HG02884 (cell line): ENCODE results near the gene PM20D1.
"Not testable (repeated sequence)": the region's sequence is repeated elsewhere in the genome, so short reads cannot be mapped to it uniquely, and the experiment has no call there.

ENCODE experiments used
- ATAC-seq: cut with Tn5 transposase; IDR thresholded peaks from one replicate; pipeline ENCODE4 v1.9.1; 2021; ENCODE audit warnings: mild to moderate bottlenecking, moderate library complexity; ENCODE audit not compliant: unreplicated experiment

PM20D1 gene

DNA sequence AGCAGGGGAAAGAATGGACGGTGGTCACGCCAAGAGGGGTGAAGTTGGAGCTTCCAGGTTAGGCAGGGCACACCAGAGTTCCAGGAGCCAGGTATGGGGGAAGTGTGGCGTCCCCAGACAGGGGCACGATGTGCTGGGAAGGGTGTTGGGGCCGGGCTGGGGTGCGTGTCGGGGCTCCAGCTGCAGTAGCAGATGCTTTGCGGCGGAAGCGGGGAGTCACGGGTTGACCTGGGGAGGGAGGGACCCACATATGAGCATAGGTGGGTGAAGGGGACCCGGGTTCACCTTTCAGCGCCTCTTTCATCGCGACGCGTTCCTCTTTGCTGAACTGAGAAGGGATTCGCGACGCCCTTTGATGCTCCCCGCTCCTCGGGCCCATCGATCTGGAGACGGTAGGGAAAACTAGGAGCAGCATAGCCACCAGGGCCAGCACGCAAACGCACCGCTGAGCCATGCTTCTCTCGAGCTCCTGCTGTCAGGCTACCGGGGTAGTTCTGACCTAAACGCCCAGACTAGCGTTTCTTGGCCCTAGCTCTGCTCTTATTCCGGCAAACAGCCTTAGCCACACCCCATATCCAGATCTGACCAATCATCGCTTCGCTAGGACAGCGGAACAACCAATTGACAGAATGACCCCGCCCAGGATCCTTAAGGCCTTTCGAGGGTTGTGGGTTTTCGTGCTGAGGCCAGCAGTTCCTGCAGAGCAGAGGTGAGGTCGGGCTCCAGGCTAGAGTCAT lies at the start of gene PM20D1:
Gene PM20D1, minus strand, starts transcription at position 514 of the 737 bp plus-strand sequence. Its CDS starts 60 bp downstream, at position 454.
- ATAC-seq = no peak

DNA sequence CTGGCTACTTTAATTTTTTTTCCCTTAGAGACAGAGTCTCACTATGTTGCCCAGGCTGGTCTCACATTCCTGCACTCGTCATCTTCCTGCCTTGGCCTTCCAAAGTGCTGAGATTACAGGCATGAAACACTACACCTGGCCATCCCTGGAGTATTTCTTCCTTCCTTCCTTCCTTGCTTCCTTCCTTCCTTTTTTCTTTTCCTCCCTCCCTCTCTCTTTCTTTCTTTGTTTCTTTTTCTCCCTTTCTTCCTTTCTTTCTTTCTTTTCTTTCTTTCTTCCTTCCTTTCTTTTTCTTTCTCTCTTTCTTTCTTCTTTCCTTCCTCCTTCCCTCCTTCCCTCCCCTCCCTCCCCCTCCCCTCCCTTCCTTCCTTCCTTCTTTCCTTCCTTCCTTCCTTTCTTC lies 46.4 kb upstream of the PM20D1 start:
- ATAC-seq = no peak

- ATAC-seq = not testable (repeated sequence)
These were observed 44.2 kb upstream of the PM20D1 start for GRCh38 chr1:205894119-205894518.

GRCh38 chr1:205892175-205892574 lies 42.2 kb upstream of the PM20D1 start:
- not testable (repeated sequence) for ATAC-seq

DNA sequence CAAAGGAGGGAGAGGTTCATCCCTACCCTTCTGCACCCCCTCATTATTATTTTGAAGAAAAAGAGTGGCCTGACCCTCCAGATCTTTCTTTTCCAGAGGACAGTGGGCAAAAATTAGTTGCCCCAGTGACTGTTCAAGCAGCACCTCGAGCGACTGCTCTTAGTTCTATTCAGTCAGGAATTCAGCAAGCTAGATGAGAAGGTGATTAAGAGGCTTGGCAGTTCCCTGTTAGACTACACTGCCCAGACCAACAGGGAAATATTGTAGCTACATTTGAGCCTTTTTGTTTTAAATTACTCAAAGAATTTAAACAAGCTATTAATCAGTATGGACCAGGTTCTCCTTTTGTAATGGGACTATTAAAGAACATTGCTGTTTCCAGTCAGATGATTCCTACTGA lies 41.5 kb upstream of the PM20D1 start:
- ATAC-seq = not testable (repeated sequence)

DNA sequence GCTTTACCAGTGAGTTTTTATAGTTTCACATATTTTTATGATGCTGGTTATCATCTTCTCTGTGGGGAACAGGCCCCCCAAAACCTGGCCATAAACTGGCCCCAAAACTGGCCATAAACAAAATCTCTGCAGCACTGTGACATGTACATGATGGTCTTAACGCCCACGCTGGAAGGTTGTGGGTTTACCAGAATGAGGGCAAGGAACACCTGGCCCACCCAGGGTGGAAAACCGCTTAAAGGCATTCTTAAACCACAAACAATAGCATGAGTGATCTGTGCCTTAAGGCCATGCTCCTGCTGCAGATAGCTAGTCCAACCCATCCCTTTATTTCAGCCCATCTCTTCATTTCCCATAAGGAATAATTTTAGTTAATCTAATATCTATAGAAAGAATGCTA lies 40.7 kb upstream of the PM20D1 start:
- not testable (repeated sequence) for ATAC-seq

GRCh38 chr1:205889706-205890105 lies 39.8 kb upstream of the PM20D1 start:
- not testable (repeated sequence) for ATAC-seq

DNA sequence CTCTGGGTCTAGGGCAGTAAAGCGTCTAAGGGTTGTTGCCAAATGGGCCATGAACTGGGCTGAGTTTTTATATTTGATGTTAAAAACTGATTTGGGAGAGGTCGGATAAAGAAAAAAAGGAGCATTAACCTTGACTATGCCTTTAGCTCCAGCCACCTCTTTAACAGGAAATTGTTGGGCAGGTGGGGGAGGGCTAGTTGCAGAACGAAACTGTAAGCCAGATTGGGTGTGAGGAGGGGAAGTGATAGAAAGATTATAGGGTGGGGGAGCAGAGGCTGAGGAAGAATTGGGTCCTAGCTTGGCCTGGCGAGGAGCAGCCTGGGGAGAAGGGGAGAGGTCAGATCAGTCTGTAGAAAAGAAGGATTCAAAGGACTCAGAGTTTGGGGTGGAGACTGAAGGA lies 39.1 kb upstream of the PM20D1 start:
- not testable (repeated sequence) for ATAC-seq

DNA sequence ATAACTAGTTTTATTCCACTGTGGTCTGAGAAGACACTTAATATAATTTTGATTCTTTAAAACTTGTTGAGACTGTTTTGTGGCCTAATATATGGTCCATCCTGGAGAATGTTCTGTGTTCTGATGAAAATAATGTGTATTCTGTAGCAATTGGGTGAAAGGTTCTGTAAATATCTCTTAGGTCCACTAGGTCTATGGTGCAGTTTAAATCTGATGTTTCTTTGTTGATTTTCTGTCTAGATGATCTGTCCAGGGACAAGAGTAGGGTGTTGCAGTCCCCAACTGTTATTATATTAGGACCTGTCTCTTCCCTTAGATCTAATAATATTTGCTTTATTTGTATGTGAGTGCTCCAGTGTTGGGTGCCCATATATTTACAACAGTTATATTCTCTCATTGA lies 33.9 kb upstream of the PM20D1 start:
- no peak for ATAC-seq

DNA sequence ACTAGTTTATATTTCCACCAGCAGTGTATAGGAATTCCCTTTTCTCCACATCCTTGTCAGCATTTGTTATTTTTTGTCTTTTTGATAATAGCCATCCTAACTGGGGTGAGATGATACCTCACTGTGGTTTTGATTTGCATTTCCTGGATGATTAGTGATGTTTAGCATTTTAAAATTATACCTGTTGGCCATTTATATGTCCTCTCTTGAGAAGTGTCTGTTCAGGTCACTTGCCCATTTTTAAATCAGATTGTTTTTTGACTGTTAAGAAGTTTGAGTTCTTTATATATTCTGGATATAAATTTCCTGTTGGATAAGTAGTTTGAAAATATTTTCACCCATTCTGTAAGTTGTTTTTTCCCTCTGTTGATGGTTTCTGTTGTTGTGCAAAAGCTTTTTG lies 31.0 kb upstream of the PM20D1 start:
- ATAC-seq = no peak

GRCh38 chr1:205879974-205880373 lies 30.0 kb upstream of the PM20D1 start:
- no peak for ATAC-seq

- ATAC-seq = no peak
These were observed 28.1 kb upstream of the PM20D1 start for GRCh38 chr1:205878026-205878425.

DNA sequence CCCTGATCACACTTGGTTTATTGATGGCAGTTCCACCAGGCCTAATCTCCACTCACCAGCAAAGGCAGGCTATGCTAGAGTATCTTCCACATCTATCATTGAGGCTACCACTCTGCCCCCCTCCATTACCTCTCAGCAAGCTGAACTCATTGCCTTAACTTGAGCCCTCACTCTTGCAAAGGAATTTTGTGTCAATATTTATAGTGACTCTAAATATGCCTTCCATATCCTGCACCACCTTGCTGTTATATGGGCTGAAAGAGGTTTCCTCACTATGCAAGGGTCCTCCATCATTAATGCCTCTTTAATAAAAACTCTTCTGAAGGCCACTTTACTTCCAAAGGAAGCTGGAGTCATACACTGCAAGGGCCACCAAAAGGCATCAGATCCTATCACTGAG lies 23.2 kb upstream of the PM20D1 start:
- ATAC-seq = not testable (repeated sequence)

GRCh38 chr1:205870236-205870635 lies 20.3 kb upstream of the PM20D1 start:
- ATAC-seq = no peak

DNA sequence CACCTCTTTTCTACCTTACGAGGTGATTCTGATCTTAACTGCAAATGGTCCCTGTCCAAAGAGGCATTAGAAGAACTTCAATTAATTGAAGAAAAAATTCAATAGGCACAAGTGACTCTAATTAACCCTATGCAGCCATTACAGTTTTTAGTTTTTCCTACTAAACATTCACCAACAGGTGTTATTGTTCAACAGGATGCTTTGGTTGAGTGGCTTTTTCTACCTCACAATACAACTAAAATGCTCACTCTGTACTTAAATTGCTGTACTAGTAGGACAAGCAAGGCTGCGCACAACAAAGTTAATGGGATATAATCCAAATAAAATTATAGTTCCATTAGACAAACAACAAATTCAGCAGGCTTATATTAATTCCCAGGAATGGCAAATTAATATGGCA lies 11.6 kb upstream of the PM20D1 start:
- no peak for ATAC-seq

DNA sequence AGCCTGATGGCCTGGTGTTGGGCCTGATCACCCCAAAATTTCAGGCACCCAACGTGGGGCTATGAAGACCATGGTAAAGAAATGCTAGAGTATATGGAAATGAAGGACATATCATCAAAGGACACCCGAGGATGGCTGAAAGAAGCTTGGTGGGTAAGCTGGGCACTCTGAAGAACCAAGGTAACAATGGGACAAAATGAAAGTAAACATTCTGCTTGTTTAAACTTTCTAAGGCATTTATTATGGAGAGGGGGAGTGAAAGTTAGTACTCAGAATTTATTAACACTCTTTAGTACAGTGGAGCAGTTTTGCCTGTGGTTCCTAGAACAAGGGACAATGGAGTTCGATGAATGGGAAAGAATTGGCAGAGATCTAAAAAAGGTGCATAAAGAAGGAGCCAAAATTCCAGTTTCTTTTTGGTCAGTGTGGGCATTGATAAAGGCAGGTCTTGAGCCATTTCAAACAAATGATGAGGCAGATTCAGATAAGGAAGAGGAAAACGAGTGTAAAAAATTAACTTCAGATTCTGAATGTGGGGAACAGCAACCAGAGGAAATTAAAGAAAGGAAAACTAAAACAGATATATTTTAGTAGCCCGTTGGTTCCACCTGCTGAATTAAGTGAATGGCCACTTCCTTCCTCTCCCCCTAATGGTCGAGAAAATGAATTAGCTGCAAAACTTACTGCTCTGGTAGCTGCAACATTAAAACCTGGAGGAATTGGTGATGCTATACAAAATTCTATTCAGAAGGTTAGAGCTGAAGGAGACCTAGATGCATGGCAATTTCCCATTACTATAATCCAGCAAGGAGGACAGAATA lies 8.4 kb upstream of the PM20D1 start:
- no peak for ATAC-seq

DNA sequence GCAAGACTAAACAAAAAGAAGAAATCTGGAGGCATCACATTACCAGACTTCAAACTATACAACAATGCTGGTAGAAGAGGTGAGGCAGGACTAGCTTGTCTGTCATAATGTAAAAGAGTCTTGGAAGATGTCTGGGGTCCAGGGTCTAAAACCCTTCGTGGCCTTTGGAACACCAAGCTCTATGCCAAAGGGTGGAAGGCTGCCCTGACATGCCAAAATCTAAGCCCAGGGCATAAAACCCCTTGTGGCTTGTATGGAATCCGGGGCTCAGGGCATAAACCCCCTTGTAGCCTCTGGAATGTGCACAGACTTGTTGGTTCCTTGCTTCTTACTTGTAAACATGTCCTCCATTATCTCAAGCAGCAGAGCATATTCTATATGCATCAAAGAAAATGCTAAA lies 7.6 kb upstream of the PM20D1 start:
- not testable (repeated sequence) for ATAC-seq

- no peak for ATAC-seq
These were observed 6.5 kb upstream of the PM20D1 start for GRCh38 chr1:205856433-205856832.

DNA sequence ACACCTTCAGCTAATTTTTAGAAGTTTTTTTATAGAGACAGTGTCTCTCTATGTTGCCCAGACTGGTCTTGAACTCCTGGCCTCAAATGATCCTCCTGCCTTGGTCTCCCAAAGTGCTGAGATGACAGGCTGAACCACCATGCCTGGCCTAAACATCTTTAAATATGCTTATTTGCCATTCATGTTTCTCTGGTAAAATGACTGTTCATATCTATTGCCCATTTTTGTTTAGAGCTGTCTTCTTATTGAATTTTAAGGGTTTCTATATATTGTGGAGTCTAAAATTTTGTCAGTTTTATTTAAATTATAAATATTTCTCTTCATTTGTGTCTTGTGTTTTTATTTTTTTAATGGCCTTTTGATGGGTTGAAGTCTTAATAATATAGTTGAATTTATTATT lies 3.0 kb upstream of the PM20D1 start:
- ATAC-seq = no peak

DNA sequence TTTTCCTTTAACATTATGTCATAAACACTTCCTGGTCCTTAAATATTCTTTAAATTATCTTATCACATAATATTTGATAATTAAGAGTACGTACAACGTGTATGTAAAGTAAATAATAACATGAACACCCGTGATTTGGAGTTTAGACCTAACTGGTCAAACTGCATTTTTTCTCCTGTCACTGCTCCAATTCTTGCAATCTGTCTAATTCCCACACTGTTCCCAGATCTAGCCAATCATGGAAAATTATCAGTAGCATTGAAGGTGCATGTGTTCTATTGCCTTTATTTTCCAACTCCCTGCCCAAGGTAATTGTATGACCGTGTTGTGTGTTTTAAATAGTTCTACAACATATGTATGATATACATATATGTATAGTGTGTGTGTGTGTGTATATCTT lies 2.1 kb upstream of the PM20D1 start:
- no peak for ATAC-seq

DNA sequence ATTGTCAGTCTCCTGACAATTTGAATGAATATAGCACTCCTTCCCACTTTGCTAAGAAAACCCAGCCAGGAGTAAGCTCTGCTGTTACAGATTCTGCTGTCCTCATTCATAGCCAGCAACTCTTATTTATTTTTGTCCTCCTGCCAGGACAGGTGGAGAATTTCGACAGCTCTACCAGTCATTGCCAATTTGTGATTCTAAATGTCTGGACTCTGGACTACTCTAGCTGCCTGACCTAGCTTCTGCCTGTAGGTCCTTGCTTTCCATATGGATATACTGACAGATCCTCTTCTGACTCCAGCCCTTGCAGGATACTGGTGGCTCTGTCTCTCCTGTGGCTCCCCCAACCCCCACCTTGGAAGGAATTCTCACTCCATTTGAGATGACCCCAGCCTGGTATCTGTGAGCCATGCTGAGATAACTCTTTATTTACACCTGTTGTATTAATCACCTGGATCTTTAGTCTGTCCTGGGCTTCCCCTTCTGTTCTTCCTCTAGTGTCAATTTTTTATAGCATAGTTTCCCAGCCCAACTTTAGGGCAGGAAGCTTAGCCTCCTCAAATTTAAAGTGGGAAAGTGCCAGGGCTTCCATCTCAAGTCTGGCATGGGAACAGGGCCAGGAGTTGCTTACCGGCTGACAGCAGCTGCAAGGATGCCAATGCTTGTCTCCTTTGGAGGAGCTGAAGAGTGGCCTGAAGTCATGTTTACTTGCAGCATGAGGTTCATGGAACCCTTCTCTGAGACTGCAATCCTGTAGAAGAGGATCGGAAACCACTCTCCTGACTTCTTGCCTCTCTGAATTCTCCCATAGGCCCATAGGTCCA lies 6.7 kb downstream of the PM20D1 start:
- no peak for ATAC-seq
